ENCODE data around the gene COA8.

Gene COA8

DNA sequence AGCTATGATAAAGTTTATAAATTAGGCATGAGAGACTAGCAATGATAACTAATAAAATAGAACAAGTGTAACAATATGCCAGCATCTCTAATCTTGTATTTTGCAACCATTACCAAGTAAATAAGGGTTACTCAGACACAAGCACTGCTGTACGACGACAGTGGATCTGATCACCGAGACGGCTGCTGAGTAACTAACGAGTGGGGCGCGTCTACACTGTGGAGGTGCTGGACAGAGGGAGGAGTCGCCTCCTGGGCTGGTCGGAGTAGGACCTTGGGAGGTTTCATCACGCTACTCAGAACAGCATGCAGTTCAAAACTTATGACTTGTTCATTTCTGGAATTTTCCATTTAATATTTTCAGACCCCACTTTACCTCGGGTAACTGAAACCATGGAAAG, 18.4 kb downstream of the COA8 start:
- H3K4me2 ChIP-seq, result no peak overlapping the region
- no peak overlapping the region for H2AFZ ChIP-seq (ENCODE audit: low read depth)
- TF ChIP-seq CTCF (conservative IDR thresholded peaks at IDR 0.05; ENCODE audit: low read depth, low read length), result no peak
- H3K79me2 ChIP-seq (ENCODE audit: insufficient read depth, low read depth), result no peaks in the 10 kb centered on the region
- H3K4me3 ChIP-seq (IDR thresholded peaks at IDR 0.05; ENCODE audit: insufficient read depth, low read depth, low read length), result no peak overlapping the region
- no peak overlapping the region for H3K9ac ChIP-seq
- no peaks in the 10 kb centered on the region for H4K20me1 ChIP-seq (ENCODE audit: insufficient read depth)
- no peaks in the 10 kb centered on the region for H3K36me3 ChIP-seq (ENCODE audit: insufficient read depth)
- no peaks in the 10 kb centered on the region for H3K4me1 ChIP-seq (ENCODE audit: low read depth, poor library complexity, severe bottlenecking)
- H3K27ac ChIP-seq, result no peak overlapping the region
- H3K27me3 ChIP-seq (ENCODE audit: insufficient read depth, low read depth), result no peaks in the 10 kb centered on the region

DNA sequence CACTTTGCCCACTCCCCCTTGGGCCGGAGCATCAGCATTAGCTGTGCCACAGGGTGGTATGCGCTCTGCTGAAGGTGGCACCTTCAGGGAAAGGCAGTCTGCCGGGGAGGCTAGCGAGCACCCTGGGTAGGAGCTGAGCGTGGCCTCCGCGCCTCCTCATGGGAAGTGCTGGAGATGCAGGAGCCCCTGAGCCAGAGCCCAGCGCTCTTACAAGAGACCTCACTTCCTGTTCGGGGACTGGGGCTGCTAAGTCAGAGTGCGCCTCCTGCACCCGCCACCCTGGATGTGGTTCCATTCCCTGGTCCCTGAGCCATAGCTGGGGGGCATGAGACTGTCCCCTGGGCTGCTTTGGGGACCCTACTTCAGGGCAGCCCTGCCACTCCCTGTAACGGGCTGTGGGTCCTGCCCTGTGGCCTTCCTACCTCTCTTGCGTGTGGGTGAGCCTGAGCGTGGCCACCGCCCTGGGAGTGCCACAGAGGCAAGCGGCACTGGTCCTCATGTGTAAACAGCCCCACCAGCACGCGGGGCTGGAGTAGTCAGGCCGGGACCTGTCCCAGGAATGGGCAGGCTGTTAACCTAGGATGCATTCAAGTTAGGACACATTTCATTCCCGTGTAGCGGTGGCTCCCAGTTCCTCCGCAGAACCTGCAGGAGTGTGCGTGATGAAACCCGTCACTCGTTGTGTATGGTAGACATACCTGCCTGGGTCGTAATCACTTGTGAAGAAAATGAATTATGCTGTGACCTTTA, 19.4 kb downstream of the COA8 start:
- no peaks in the 10 kb centered on the region for H3K27me3 ChIP-seq (ENCODE audit: insufficient read depth, low read depth)
- no peaks in the 10 kb centered on the region for H3K36me3 ChIP-seq (ENCODE audit: insufficient read depth)
- H3K4me2 ChIP-seq, result no peak overlapping the region
- H3K4me1 ChIP-seq (ENCODE audit: low read depth, poor library complexity, severe bottlenecking), result no peaks in the 10 kb centered on the region
- no peak overlapping the region for H3K27ac ChIP-seq
- H4K20me1 ChIP-seq (ENCODE audit: insufficient read depth), result no peaks in the 10 kb centered on the region
- H3K79me2 ChIP-seq (ENCODE audit: insufficient read depth, low read depth), result no peaks in the 10 kb centered on the region
- H3K4me3 ChIP-seq (IDR thresholded peaks at IDR 0.05; ENCODE audit: insufficient read depth, low read depth, low read length), result no peak overlapping the region
- no peak overlapping the region for H3K9ac ChIP-seq
- no peak for TF ChIP-seq CTCF (conservative IDR thresholded peaks at IDR 0.05; ENCODE audit: low read depth, low read length)
- no peak overlapping the region for H2AFZ ChIP-seq (ENCODE audit: low read depth)

DNA sequence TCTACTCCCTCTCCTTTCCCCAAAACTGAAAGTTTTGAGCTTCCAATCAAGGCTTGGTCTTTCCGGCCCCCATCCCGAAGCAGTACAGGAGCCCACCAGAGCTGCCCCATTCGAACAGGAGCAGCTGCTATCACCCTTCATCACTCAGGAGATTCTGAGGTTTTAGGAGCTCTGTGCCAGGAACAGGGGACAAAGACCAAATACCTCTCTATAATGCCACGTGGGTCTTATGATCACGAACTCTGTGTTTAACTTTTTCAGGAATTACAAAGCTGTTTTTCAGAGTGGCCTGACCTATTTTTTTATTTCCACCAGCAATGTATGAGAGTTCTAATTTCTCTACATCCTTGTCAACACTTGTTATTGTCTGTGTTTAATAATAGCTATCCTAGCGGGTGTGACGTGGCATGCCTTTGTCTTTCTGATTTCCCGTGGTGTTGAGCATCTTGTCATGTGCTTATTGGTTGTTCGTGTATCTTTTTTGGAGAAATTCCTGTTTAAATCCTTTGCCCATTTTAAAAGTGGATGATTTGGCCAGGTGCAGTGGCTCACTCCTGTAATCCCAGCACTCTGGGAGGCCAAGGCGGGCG, 21.7 kb downstream of the COA8 start:
- Histone ChIP-seq H3K4me3 (IDR thresholded peaks at IDR 0.05; ENCODE audit: insufficient read depth, low read depth, low read length) (no peak overlapping the region), H3K27me3 (ENCODE audit: insufficient read depth, low read depth) (no peaks in the 10 kb centered on the region), H3K36me3 (ENCODE audit: insufficient read depth) (no peaks in the 10 kb centered on the region), H4K20me1 (ENCODE audit: insufficient read depth) (no peaks in the 10 kb centered on the region), H3K27ac (no peak overlapping the region), H3K79me2 (ENCODE audit: insufficient read depth, low read depth) (no peaks in the 10 kb centered on the region), H3K4me2 (no peak overlapping the region), H2AFZ (ENCODE audit: low read depth) (no peak overlapping the region), H3K9ac (no peak overlapping the region), H3K4me1 (ENCODE audit: low read depth, poor library complexity, severe bottlenecking) (no peaks in the 10 kb centered on the region)
- TF ChIP-seq CTCF (conservative IDR thresholded peaks at IDR 0.05; ENCODE audit: low read depth, low read length), result no peak

DNA sequence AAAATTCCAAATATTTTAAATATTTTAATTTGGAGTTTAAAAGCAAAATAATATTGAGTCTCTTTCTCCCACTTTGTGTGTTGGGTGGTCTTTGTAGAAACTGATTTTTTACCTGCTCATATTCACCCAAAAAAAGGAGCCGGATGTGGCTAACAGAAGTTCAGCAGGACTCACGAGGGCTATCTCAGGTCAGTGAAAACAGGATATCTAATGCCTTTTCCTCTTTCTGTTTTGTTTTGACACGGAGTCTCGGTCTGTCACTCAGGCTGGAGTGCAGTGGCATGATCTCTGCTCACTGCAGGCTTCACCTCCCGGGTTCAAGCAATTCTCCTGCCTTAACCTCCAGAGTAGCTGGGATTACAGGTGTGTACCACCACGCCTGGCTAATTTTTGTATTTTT, 30.8 kb downstream of the COA8 start:
- Histone ChIP-seq H3K4me1 (ENCODE audit: low read depth, poor library complexity, severe bottlenecking) (no peaks in the 10 kb centered on the region), H3K36me3 (ENCODE audit: insufficient read depth) (no peaks in the 10 kb centered on the region), H3K9ac (no peak overlapping the region), H2AFZ (ENCODE audit: low read depth) (no peak overlapping the region), H4K20me1 (ENCODE audit: insufficient read depth) (no peaks in the 10 kb centered on the region), H3K4me2 (no peak overlapping the region), H3K4me3 (IDR thresholded peaks at IDR 0.05; ENCODE audit: insufficient read depth, low read depth, low read length) (no peak overlapping the region), H3K27me3 (ENCODE audit: insufficient read depth, low read depth) (no peaks in the 10 kb centered on the region), H3K79me2 (ENCODE audit: insufficient read depth, low read depth) (no peaks in the 10 kb centered on the region), H3K27ac (no peak overlapping the region)
- TF ChIP-seq CTCF (conservative IDR thresholded peaks at IDR 0.05; ENCODE audit: low read depth, low read length), result no peak
